Brain microvascular endothelial cell (primary cell): ENCODE results near the gene MPV17.
A peak's percentile ranks its signal among the peaks of the same experiment; 100 is the strongest.

Experiments used
- DNase-seq: peaks from one replicate; pipeline ENCODE4 v3.0.0-alpha.2; 2020
- H3K27ac ChIP-seq: fragments of 250-450 bp; sonication (Bioruptor Pico); 2 replicates; pipeline ENCODE4 v1.5.1; 2020; ENCODE audit warnings: mild to moderate bottlenecking, moderate library complexity
- H3K27me3 ChIP-seq: fragments of 250-450 bp; sonication (Bioruptor Pico); replicated peaks from 2 replicates; pipeline ENCODE4 v1.5.1; 2020; ENCODE audit warnings: mild to moderate bottlenecking
- H3K36me3 ChIP-seq: fragments of 250-450 bp; sonication (Bioruptor Pico); replicated peaks from 2 replicates; pipeline ENCODE4 v1.5.1; 2020; ENCODE audit warnings: mild to moderate bottlenecking
- H3K4me3 ChIP-seq: 2 replicates; pipeline ENCODE4 v1.5.1; 2011; ENCODE audit warnings: low read depth, mild to moderate bottlenecking, control low read depth, low read length, moderate library complexity
- in situ Hi-C: cut with HindIII; loops from 2 replicates; pipeline ENCODE4 v1.10.0; 2017; ENCODE audit warnings: low sequenced_read_pairs, low pct_ligation_motif_present
- TF ChIP-seq, protein P1 (sequence below): IDR thresholded peaks from 2 replicates; pipeline ENCODE4 v1.5.1; 2011; ENCODE audit warnings: low read depth, mild to moderate bottlenecking, moderate library complexity, low read length, control low read depth, inconsistent platforms; ENCODE audit errors: missing control alignments

MPV17 gene, protein sequence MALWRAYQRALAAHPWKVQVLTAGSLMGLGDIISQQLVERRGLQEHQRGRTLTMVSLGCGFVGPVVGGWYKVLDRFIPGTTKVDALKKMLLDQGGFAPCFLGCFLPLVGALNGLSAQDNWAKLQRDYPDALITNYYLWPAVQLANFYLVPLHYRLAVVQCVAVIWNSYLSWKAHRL

DNA sequence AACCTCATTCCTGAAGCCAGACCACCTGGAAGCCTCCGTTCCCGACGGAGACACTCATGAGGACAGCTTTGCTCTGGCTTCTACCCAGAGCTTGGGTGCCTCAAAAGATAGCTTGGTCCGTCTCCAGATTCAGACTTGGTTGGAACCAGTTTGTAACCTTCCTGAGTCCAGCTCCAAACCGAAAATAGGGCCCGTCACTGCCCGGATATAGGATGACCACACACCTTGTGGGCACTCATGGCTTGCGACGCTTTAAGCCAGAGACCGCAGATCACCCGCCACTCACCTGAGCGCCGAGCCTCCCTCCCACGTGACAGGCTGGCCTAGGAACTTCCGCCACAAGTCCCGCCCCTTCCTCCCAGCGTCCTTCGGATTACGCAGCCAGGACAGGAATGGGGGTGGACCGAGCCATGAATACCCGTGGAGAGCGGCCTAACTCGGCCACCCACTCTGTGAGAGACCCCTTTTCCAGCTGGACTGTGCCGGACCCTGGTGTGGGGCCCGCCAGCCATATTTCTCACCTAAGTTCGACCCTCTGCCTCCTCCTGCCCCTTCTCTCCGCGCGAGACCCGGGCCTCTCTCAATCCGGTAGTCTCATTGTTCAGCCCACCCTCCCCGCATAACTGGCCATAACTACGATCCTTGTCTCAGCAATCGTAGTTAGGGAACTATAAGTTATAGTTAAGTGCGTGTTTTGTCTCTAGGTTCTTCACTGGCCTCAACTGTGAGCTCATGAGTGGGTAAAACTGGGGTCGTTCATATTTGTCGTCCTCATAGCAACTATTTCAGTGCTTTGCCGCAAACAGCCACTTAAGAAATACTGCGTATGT, at the start of gene MPV17:
Gene MPV17, minus strand, starts transcription at position 332 of the 830 bp plus-strand sequence. CDS start 580 bp downstream, outside the sequence.
- Histone ChIP-seq H3K4me3 (peak within 1 kb of the TSS; percentile 92), H3K36me3 (peaks cover 16% of the 10 kb centered on the region), H3K27ac (peak within 1 kb of the TSS; percentile 91), H3K27me3 (no peaks in the 10 kb centered on the region)
- TF ChIP-seq, protein P1, sequence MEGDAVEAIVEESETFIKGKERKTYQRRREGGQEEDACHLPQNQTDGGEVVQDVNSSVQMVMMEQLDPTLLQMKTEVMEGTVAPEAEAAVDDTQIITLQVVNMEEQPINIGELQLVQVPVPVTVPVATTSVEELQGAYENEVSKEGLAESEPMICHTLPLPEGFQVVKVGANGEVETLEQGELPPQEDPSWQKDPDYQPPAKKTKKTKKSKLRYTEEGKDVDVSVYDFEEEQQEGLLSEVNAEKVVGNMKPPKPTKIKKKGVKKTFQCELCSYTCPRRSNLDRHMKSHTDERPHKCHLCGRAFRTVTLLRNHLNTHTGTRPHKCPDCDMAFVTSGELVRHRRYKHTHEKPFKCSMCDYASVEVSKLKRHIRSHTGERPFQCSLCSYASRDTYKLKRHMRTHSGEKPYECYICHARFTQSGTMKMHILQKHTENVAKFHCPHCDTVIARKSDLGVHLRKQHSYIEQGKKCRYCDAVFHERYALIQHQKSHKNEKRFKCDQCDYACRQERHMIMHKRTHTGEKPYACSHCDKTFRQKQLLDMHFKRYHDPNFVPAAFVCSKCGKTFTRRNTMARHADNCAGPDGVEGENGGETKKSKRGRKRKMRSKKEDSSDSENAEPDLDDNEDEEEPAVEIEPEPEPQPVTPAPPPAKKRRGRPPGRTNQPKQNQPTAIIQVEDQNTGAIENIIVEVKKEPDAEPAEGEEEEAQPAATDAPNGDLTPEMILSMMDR = no peak
- peak; percentile 86 for DNase-seq
- in situ Hi-C loops = no loop called here

DNA sequence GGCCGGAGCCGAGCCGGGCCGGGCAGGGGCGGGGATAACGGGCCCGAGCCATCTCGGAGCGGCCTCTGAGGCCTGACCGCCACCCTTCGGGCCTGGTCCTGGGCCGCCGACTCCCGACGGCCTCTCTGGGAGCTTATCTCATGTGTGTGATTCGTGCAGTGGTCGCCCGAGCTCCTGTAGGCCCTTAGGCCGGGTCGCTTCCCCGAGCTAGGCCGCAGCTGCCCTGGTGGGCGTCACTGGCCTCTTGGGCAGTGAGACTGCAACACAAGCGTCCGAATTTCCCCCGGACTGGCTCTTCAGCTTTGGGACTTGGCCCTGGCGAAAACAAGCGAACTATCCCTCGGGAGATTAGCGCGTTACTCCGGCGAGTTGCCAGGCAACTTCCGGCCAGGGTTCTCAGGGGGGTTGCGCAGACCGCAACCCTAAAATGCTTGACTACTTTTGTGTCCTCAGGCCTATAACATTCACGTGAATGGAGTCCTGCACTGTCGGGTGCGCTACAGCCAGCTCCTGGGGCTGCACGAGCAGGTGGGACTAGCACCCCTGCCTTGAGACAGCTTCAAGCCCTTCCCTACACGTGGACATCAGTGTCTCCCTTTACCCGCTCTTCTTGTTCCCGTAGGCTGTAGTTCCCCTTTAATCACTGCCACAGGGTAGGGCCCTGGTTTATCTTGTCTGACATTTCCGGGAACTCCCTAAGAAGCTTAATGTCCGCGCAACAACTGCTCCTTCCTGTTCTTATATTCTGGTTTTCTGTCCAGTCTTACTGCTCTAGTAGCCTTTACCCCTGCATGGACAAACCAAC, 48.1 kb upstream of the MPV17 start:
- no peaks in the 10 kb centered on the region for H3K27me3 ChIP-seq
- H3K27ac ChIP-seq = peak overlapping the region; percentile 85
- peak; percentile 21 for DNase-seq
- in situ Hi-C loops = no loop called here
- TF ChIP-seq, protein P1 = no peak
- H3K4me3 ChIP-seq = peak overlapping the region; percentile 99
- peaks cover 59% of the 10 kb centered on the region for H3K36me3 ChIP-seq

DNA sequence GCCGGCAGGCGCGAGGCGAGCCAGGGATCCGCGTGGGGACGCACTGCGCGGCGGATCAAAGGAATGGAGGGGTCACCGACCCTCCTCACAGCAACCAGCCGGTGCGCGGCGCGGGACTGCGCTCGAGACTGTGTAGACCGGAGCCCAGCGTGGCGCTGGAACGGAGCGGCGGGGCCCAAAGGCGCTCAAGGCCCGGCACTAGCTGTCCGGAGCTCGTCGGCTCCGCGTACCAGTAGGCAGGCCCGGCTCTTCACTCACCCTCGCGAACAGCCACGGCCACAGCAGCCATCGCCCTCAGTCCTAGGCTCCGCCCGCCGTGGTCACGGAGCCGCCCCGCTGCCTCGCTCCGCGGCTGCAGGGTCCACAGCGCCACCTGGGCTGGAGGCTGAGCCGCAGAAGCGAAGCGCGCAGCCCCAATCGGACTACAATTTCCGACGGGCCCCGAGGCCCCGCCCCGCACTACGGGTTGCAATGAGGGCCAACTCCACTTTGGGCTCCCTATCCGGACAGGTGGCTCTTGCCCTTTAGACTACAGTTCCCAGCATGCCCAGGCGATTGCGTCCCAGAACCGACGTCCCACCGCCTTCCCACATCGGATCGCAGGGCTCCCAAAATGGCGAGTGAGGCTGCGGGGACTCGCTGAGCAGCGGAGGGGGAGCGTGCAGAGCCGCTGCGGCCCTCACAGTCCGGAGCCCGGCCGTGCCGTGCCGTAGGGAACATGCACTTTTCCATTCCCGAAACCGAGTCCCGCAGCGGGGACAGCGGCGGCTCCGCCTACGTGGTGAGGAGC, 47.3 kb upstream of the MPV17 start, which contains the start of the genes EIF2B4 and SNX17:
Gene EIF2B4, minus strand, starts transcription at position 313 of the 790 bp plus-strand sequence. Its CDS starts 24 bp downstream, at position 289.
Gene SNX17, plus strand, starts transcription at position 591 of the 790 bp plus-strand sequence. Its CDS starts 128 bp downstream, at position 719.
- in situ Hi-C loops = no loop called here
- Histone ChIP-seq H3K36me3 (peaks cover 58% of the 10 kb centered on the region), H3K4me3 (peak within 1 kb of the TSS; percentile 99), H3K27me3 (no peaks in the 10 kb centered on the region), H3K27ac (peak within 1 kb of the TSS; percentile 85)
- DNase-seq = peak; percentile 100
- TF ChIP-seq, protein P1 = peak; percentile 70

DNA sequence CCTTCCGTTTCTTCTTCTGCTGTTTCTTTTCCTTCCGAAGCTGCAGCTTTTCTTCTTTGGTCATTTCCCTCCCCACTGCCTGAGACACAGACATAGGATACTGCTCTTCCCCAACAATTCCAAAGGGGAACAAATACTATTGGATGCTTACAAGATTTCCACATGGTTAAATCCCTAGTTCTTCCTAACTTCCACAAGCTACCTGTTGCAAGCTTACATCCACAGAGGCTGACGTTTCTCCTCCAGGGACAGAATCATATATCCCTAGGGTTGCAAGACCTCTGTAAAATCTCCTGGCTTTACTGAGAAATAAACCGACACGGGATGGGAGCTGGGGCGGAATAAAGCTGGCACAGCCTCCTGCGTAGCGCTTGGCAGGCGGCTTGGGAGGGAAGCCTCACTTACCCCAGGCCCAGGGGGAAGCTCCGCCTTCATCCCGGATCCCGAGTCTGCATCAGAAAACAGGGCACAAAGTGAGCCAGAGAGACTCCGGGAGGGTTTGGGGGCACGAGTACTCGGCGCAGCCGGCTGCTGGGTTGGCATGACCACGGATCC, 46.7 kb upstream of the MPV17 start:
- Histone ChIP-seq H3K36me3 (peaks cover 54% of the 10 kb centered on the region), H3K4me3 (peak overlapping the region; percentile 99), H3K27me3 (no peaks in the 10 kb centered on the region), H3K27ac (peak overlapping the region; percentile 65)
- in situ Hi-C loops = no loop called here
- TF ChIP-seq, protein P1 = no peak
- DNase-seq = peak; percentile 22

DNA sequence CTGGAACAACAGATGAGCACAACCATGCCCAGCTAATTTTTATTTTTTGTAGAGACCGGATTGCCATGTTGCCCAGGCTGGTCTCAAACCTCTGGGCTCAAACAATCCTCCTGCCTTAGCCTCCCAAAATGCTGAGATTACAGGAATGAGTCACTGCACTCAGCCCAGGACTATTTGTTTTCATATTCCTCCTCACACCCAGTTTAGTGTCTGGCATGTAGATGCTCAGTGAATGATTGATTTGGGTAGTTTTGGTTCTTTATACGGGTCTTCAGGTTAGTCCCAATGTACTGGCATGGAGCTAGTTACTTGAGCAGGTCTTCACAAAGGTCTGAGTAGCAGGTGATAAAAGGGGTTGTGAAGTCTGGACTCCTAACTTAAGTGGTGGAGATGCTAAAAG, 41.0 kb upstream of the MPV17 start:
- no peak for DNase-seq
- Histone ChIP-seq H3K36me3 (peaks cover 49% of the 10 kb centered on the region), H3K27me3 (no peaks in the 10 kb centered on the region), H3K27ac (no peak overlapping the region), H3K4me3 (no peak overlapping the region)
- in situ Hi-C loops = no loop called here
- TF ChIP-seq, protein P1 = no peak
